A549 (cell line): ENCODE data around the gene CLC. TPM values are rescaled to one million over a fixed set of nuclear protein-coding genes. Genes with fewer than 3 reads are reported as not detected.
A peak's percentile ranks its signal among the peaks of the same experiment; 100 is the strongest.

Experiments used
- ATAC-seq, 2 experiments: fragments of 200-7000 bp in 1 of 2; fragments of >200 bp in 1 of 2; cut with Nextera tagmentation in 1 of 2; cut with Tn5 transposase in 1 of 2; 3 replicates each; pipeline versions ENCODE4 v1.8.0 to v1.9.1; 2018 to 2020; ENCODE audit warnings: mild to moderate bottlenecking in 1 of 2, moderate library complexity in 1 of 2
- CTCF ChIA-PET: fragments of 300-600 bp; sonication (Branson Sonifier 250); formaldehyde crosslinking; extraction: SDS; loops from one replicate; lab custom pipeline; 2021; ENCODE audit warnings: antibody characterized with exemption, inconsistent platforms; lab: Yijun Ruan, JAX
- POLR2A ChIA-PET: fragments of 350-600 bp; formaldehyde crosslinking; extraction: SDS; loops from one replicate; lab custom pipeline; 2021; ENCODE audit warnings: antibody characterized with exemption, inconsistent platforms; lab: Yijun Ruan, JAX
- DNase-seq, 2 experiments: peaks; one replicate each; pipeline versions ENCODE4 v3.0.0 to v3.0.0-alpha.2; 2011 to 2016; ENCODE audit warnings: low read depth in 1 of 2, low spot score in 1 of 2
- FAIRE-seq: peaks from 2 replicates; lab custom pipeline; 2011; peaks lifted over from hg19 to GRCh38; lab: Jason Lieb, UNC
- H3K27ac ChIP-seq, 2 experiments: fragments of >200 bp; sonication (Bioruptor Twin); formaldehyde crosslinking; 3 replicates each; pipeline ENCODE4 v1.5.1; 2016 to 2017
- H3K4me1 ChIP-seq: fragments of >200 bp; sonication (Bioruptor Twin); formaldehyde crosslinking; 3 replicates; pipeline ENCODE4 v1.6.1; 2016
- H3K4me2 ChIP-seq: fragments of >200 bp; sonication (Bioruptor Twin); formaldehyde crosslinking; 3 replicates; pipeline ENCODE4 v1.6.1; 2016
- H3K4me3 ChIP-seq: fragments of >200 bp; sonication (Bioruptor Twin); formaldehyde crosslinking; 3 replicates; pipeline ENCODE4 v1.5.1; 2016
- H3K9me3 ChIP-seq: fragments of >200 bp; sonication (Bioruptor Twin); formaldehyde crosslinking; 3 replicates; pipeline ENCODE4 v1.6.1; 2016
- BHLHE40 ChIP-seq: IDR thresholded peaks from 2 replicates; pipeline ENCODE4 v1.6.1; 2012; ENCODE audit warnings: low read depth, low read length, inconsistent platforms
- CEBPB ChIP-seq, 2 experiments: fragments of >200 bp in 1 of 2; sonication (Bioruptor Twin) in 1 of 2; formaldehyde crosslinking in 1 of 2; IDR thresholded peaks; 2 replicates each; pipeline ENCODE4 v1.6.1; 2012 to 2016
- EP300 ChIP-seq, 2 experiments: fragments of >200 bp; sonication (Bioruptor Twin); formaldehyde crosslinking; IDR thresholded peaks; 2 replicates in 1 of 2; 3 replicates in 1 of 2; pipeline ENCODE4 v1.6.1; 2016 to 2017
- ESRRA ChIP-seq: fragments of 150-350 bp; IDR thresholded peaks from 2 replicates; pipeline ENCODE4 v1.6.1; 2014; ENCODE audit warnings: mild to moderate bottlenecking, low read length, borderline replicate concordance
- FOSB ChIP-seq: fragments of 250-450 bp; sonication (Bioruptor Pico); IDR thresholded peaks from 2 replicates; pipeline ENCODE4 v1.5.0; 2020; ENCODE audit warnings: mild to moderate bottlenecking, moderate library complexity
- FOSL2 ChIP-seq, 2 experiments: fragments of 450-650 bp in 1 of 2; fragments of >200 bp in 1 of 2; sonication (Bioruptor Twin) in 1 of 2; formaldehyde crosslinking; IDR thresholded peaks; 2 replicates each; pipeline versions ENCODE4 v1.5.0 to v1.6.1; 2016 to 2020; ENCODE audit warnings: mild to moderate bottlenecking in 1 of 2, moderate library complexity in 1 of 2
- HDAC2 ChIP-seq: fragments of 200-600 bp; sonication (generic); IDR thresholded peaks from 2 replicates; pipeline ENCODE4 v1.6.1; 2016
- HEYL ChIP-seq: fragments of 250-450 bp; sonication (Bioruptor Pico); IDR thresholded peaks from 2 replicates; pipeline ENCODE4 v1.8.0; 2021; ENCODE audit warnings: mild to moderate bottlenecking, moderate library complexity
- JUN ChIP-seq, 2 experiments: fragments of >200 bp; sonication (Bioruptor Twin); formaldehyde crosslinking; IDR thresholded peaks; 2 replicates in 1 of 2; 3 replicates in 1 of 2; pipeline ENCODE4 v1.6.1; 2016 to 2017
- JUNB ChIP-seq: fragments of >200 bp; sonication (Bioruptor Twin); formaldehyde crosslinking; IDR thresholded peaks from 2 replicates; pipeline ENCODE4 v1.6.1; 2016
- MAFK ChIP-seq: fragments of 450-650 bp; IDR thresholded peaks from 2 replicates; pipeline ENCODE4 v1.6.1; 2014; ENCODE audit not compliant: partially characterized antibody
- NFE2L2 ChIP-seq: fragments of 150-350 bp; conservative IDR thresholded peaks from 2 replicates; pipeline ENCODE4 v1.6.1; 2014; ENCODE audit warnings: low read length
- NR3C1 ChIP-seq: fragments of >200 bp; sonication (Bioruptor Twin); formaldehyde crosslinking; IDR thresholded peaks from 3 replicates; pipeline ENCODE4 v1.6.1; 2017
- PHF8 ChIP-seq: fragments of 200-600 bp; sonication (generic); IDR thresholded peaks from 2 replicates; pipeline ENCODE4 v1.6.1; 2016; ENCODE audit warnings: low read depth, mild to moderate bottlenecking, antibody characterized with exemption, moderate library complexity, borderline replicate concordance
- POLR2A ChIP-seq: IDR thresholded peaks from 2 replicates; pipeline ENCODE4 v1.6.1; 2012; ENCODE audit warnings: mild to moderate bottlenecking, low read length
- POLR2AphosphoS2 ChIP-seq: conservative IDR thresholded peaks from 2 replicates; pipeline ENCODE4 v1.6.1; 2012; ENCODE audit warnings: low read length, improper control_type of control experiment, inconsistent platforms
- RCOR1 ChIP-seq: fragments of 150-350 bp; IDR thresholded peaks from 2 replicates; pipeline ENCODE4 v1.6.1; 2014; ENCODE audit warnings: antibody characterized with exemption, low read length, low read depth
- SREBF2 ChIP-seq: fragments of 450-650 bp; IDR thresholded peaks from 2 replicates; pipeline ENCODE4 v1.6.1; 2014; ENCODE audit warnings: mild to moderate bottlenecking, moderate library complexity
- TFCP2L1 ChIP-seq: fragments of 250-450 bp; sonication (Bioruptor Pico); IDR thresholded peaks from 2 replicates; pipeline ENCODE4 v1.5.0; 2021; ENCODE audit warnings: mild to moderate bottlenecking
- ZC3H11A ChIP-seq: fragments of 450-650 bp; IDR thresholded peaks from 2 replicates; pipeline ENCODE4 v1.6.1; 2014; ENCODE audit warnings: antibody characterized with exemption, mild to moderate bottlenecking
- ZFP36 ChIP-seq: fragments of 450-650 bp; IDR thresholded peaks from 2 replicates; pipeline ENCODE4 v1.6.1; 2014; ENCODE audit warnings: borderline replicate concordance; ENCODE audit not compliant: partially characterized antibody
- WGBS: methylation state at CpG from one replicate; pipeline ENCODE4 v1.1.6; 2017; ENCODE audit errors: missing lambda C conversion rate; 5-methylcytosine and 5-hydroxymethylcytosine counted together
- polyA plus RNA-seq, 4 experiments: library from polyadenylated mRNA; depleted of rRNA in 3 of 4; stranded (reverse); fragments of >200 nt; fragmentation: RNase III in 1 of 4; extraction: RNeasy Plus Mini Kit Qiagen cat#74134 plus additional on column Dnase treatment in 1 of 4; gene quantifications; 2 replicates in 3 of 4; 3 replicates in 1 of 4; pipeline ENCODE4 v1.2.3, GENCODE V29; 2011 to 2017
- TF ChIP-seq, protein P1 (sequence below): fragments of 250-450 bp; sonication (Bioruptor Pico); IDR thresholded peaks from 2 replicates; pipeline ENCODE4 v1.5.0; 2020; ENCODE audit warnings: low read depth, mild to moderate bottlenecking, moderate library complexity
- TF ChIP-seq, protein P2 (sequence below): fragments of 250-450 bp; sonication (Bioruptor Pico); IDR thresholded peaks from 2 replicates; pipeline ENCODE4 v1.5.0; 2021; ENCODE audit warnings: mild to moderate bottlenecking, moderate library complexity, borderline replicate concordance

CLC gene
- polyA plus RNA-seq, 2 of the 4 experiments (the other 2 are of a cell fraction), result not detected

DNA sequence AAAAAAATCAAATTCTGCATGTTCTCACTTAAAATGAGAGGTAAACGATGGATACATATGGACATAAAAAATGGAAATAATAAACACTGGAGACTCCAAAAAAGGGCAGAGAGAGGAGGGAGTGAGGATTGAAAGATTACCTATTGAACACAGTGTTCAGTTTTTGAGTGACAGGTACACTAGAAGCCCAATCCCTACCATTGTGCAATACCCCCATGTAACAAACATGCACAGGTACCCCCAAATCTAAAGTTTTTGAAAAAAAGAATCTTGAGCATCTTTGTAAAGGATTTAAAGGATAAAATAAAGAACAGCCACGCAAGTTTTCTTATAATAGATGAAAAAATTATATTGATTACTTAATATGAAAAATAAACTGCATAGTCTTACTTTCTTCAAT is 16.7 kb upstream of the CLC start:
- WGBS, result 10% methylated on average over 2 of the region's 2 CpGs
- TF ChIP-seq CEBPB (IDR thresholded peaks at IDR 0.05) (peak; percentile 34 to 59; a peak in 2 of 4 replicates), RCOR1 (no peak), JUN (IDR thresholded peaks at IDR 0.05) (no peak), FOSL2 (IDR thresholded peaks at IDR 0.05) (no peak), FOSL2 (CRISPR knock-in tag; IDR thresholded peaks at IDR 0.05) (no peak), SREBF2 (no peak)
- Histone ChIP-seq H3K9me3 (no peaks in the 10 kb centered on the region), H3K4me3 (no peak overlapping the region), H3K4me1 (no peaks in the 10 kb centered on the region), H3K4me2 (no peak overlapping the region), H3K27ac (no peak overlapping the region)
- ChIA-PET CTCF (interaction anchor here (0.7 to 5.1 kb wide), 6 partner anchors 10 to 124 kb away, joined by 3 to 27 read pairs (median 4); no protein-coding TSS in a partner anchor), POLR2A (no interaction called here)
- DNase-seq (no peak), ATAC-seq (no peak), FAIRE-seq (no peak)

DNA sequence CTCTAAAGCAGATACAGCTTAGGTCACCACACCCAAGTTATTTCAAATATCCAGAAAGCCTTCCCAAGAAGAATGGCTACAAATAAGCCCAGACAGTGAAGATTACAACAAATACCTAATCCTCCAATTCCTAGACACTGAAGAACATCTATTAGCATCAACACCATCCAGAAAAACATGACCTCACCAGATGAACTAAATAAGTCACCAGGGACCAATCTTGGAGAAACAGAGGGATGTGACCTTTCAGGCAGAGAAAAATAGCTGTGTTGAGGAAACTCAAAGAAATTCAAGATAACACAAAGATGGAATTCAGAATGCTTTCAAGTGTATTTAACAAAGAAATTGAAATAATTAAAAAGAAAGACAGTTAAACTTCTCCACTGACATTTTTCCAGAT is 15.0 kb upstream of the CLC start:
- Histone ChIP-seq H3K4me3 (no peak overlapping the region), H3K27ac (no peak overlapping the region), H3K4me2 (no peak overlapping the region), H3K9me3 (no peaks in the 10 kb centered on the region), H3K4me1 (no peaks in the 10 kb centered on the region)
- FAIRE-seq (no peak), ATAC-seq (no peak), DNase-seq (no peak)
- CTCF ChIA-PET, result interaction anchor here (0.9 to 5.1 kb wide), 6 partner anchors 10 to 91 kb away, joined by 3 to 27 read pairs (median 5); no protein-coding TSS in a partner anchor
- TF ChIP-seq BHLHE40 (no peak), HEYL (CRISPR knock-in tag) (no peak)
- POLR2A ChIA-PET, result no interaction called here

DNA sequence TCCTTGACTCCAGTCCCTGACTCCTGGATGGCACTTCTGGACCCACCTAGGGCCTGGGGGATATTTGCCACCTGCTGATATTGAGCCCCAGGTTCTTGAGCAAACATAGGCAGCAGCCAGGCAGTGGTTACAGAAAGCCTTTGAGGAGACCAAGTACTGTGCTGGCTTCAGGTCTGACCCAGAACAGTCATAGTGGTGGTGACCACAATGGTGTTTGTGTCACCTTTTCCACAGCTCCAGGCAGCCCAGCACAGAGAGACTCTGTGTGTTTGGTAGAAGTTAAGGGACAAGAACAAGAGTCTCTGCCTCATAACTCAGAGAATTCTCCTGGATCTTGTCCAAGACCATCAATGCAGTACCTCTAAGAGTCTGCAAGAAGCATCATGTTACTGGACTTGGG is 14.6 kb upstream of the CLC start:
- POLR2A ChIA-PET, result no interaction called here
- Histone ChIP-seq H3K9me3 (no peaks in the 10 kb centered on the region), H3K27ac (no peak overlapping the region), H3K4me2 (no peak overlapping the region), H3K4me1 (no peaks in the 10 kb centered on the region), H3K4me3 (no peak overlapping the region)
- CTCF ChIA-PET, result interaction anchor here (0.9 to 5.1 kb wide), 7 partner anchors 10 to 219 kb away, joined by 3 to 27 read pairs (median 4); partner anchors contain the start of gene PSMC4
- FAIRE-seq (peak; percentile 70), ATAC-seq (no peak; a peak in 2 of 6 replicates), DNase-seq (no peak)
- TF ChIP-seq, protein P1, sequence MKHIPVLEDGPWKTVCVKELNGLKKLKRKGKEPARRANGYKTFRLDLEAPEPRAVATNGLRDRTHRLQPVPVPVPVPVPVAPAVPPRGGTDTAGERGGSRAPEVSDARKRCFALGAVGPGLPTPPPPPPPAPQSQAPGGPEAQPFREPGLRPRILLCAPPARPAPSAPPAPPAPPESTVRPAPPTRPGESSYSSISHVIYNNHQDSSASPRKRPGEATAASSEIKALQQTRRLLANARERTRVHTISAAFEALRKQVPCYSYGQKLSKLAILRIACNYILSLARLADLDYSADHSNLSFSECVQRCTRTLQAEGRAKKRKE, result no peak
- TF ChIP-seq NR3C1 (no peak), TFCP2L1 (CRISPR knock-in tag) (no peak), RCOR1 (no peak), HDAC2 (no peak), PHF8 (no peak), ZC3H11A (no peak), JUNB (no peak), ZFP36 (no peak), BHLHE40 (no peak), NFE2L2 (no peak)

DNA sequence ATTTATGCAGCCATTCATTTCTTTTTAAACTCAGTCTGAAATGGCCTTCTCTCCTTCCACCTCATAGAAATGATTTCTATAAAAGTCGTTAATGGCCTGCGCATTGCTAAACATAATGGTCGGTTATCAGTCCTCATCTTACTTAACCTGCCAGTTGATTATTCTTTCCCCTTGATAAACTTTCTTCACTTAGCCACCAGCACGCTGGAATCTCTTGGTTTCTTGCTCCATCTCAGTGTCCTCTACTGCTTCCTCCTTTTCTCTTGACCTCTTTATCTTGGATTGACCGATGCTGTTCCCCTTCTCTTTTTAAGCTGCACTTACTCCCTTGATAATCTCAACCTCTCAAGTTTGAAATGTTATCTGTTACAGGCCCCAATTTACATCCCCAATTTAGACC is 12.2 kb upstream of the CLC start:
- no peak for ATAC-seq
- FAIRE-seq, result peak; percentile 81
- ChIA-PET POLR2A (no interaction called here), CTCF (interaction anchor here (0.6 to 5.1 kb wide), 5 partner anchors 9 to 1867 kb away, joined by 4 to 27 read pairs (median 5); no protein-coding TSS in a partner anchor)
- no peak overlapping the region for H3K27ac ChIP-seq
- H3K4me1 ChIP-seq, result no peaks in the 10 kb centered on the region
- H3K4me2 ChIP-seq, result no peak overlapping the region
- no peak overlapping the region for H3K4me3 ChIP-seq
- 48% methylated on average over 5 of the region's 5 CpGs for WGBS
- no peak for DNase-seq
- no peak for TF ChIP-seq EP300 (IDR thresholded peaks at IDR 0.05)
- TF ChIP-seq POLR2AphosphoS2, result no peak
- no peak for TF ChIP-seq MAFK
- TF ChIP-seq HEYL (CRISPR knock-in tag), result no peak
- no peak for TF ChIP-seq CEBPB (IDR thresholded peaks at IDR 0.05)
- TF ChIP-seq POLR2A, result no peak
- no peak for TF ChIP-seq ESRRA
- no peak for TF ChIP-seq FOSB (CRISPR knock-in tag)
- TF ChIP-seq ZC3H11A, result no peak
- TF ChIP-seq, protein P2, sequence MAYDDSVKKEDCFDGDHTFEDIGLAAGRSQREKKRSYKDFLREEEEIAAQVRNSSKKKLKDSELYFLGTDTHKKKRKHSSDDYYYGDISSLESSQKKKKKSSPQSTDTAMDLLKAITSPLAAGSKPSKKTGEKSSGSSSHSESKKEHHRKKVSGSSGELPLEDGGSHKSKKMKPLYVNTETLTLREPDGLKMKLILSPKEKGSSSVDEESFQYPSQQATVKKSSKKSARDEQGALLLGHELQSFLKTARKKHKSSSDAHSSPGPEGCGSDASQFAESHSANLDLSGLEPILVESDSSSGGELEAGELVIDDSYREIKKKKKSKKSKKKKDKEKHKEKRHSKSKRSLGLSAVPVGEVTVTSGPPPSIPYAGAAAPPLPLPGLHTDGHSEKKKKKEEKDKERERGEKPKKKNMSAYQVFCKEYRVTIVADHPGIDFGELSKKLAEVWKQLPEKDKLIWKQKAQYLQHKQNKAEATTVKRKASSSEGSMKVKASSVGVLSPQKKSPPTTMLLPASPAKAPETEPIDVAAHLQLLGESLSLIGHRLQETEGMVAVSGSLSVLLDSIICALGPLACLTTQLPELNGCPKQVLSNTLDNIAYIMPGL (CRISPR knock-in tag), result no peak
- no peaks in the 10 kb centered on the region for H3K9me3 ChIP-seq
